ENCODE data around the gene EBF3.

Gene EBF3

GRCh38 chr10:129871966-129872365 lies 92.1 kb downstream of the EBF3 start:
- TF ChIP-seq, protein P1, sequence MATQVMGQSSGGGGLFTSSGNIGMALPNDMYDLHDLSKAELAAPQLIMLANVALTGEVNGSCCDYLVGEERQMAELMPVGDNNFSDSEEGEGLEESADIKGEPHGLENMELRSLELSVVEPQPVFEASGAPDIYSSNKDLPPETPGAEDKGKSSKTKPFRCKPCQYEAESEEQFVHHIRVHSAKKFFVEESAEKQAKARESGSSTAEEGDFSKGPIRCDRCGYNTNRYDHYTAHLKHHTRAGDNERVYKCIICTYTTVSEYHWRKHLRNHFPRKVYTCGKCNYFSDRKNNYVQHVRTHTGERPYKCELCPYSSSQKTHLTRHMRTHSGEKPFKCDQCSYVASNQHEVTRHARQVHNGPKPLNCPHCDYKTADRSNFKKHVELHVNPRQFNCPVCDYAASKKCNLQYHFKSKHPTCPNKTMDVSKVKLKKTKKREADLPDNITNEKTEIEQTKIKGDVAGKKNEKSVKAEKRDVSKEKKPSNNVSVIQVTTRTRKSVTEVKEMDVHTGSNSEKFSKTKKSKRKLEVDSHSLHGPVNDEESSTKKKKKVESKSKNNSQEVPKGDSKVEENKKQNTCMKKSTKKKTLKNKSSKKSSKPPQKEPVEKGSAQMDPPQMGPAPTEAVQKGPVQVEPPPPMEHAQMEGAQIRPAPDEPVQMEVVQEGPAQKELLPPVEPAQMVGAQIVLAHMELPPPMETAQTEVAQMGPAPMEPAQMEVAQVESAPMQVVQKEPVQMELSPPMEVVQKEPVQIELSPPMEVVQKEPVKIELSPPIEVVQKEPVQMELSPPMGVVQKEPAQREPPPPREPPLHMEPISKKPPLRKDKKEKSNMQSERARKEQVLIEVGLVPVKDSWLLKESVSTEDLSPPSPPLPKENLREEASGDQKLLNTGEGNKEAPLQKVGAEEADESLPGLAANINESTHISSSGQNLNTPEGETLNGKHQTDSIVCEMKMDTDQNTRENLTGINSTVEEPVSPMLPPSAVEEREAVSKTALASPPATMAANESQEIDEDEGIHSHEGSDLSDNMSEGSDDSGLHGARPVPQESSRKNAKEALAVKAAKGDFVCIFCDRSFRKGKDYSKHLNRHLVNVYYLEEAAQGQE (IDR thresholded peaks at IDR 0.05; ENCODE audit: insufficient read depth in 1 of 2, low read depth in 2 of 2, low read length in 2 of 2): no peak
- TF ChIP-seq TAF1 (IDR thresholded peaks at IDR 0.05; ENCODE audit: borderline replicate concordance, insufficient read depth, low read length): no peak
- no peak for TF ChIP-seq SIN3A (IDR thresholded peaks at IDR 0.05; ENCODE audit: borderline replicate concordance, insufficient read depth, low read length)
- TF ChIP-seq POLR2AphosphoS5 (IDR thresholded peaks at IDR 0.05; ENCODE audit: low read depth, low read length): no peak
- no peak for TF ChIP-seq FOXP2 (optimal IDR thresholded peaks at IDR 0.05; ENCODE audit: borderline replicate concordance, extremely low read depth, extremely low read length, insufficient read depth)

GRCh38 chr10:129870961-129871621 lies 93.0 kb downstream of the EBF3 start:
- TF ChIP-seq SIN3A (IDR thresholded peaks at IDR 0.05; ENCODE audit: borderline replicate concordance, insufficient read depth, low read length) (no peak), FOXP2 (optimal IDR thresholded peaks at IDR 0.05; ENCODE audit: borderline replicate concordance, extremely low read depth, extremely low read length, insufficient read depth) (no peak), POLR2AphosphoS5 (IDR thresholded peaks at IDR 0.05; ENCODE audit: low read depth, low read length) (no peak), TAF1 (IDR thresholded peaks at IDR 0.05; ENCODE audit: borderline replicate concordance, insufficient read depth, low read length) (no peak)
- TF ChIP-seq, protein P1 (IDR thresholded peaks at IDR 0.05; ENCODE audit: insufficient read depth in 1 of 2, low read depth in 2 of 2, low read length in 2 of 2): no peak

DNA sequence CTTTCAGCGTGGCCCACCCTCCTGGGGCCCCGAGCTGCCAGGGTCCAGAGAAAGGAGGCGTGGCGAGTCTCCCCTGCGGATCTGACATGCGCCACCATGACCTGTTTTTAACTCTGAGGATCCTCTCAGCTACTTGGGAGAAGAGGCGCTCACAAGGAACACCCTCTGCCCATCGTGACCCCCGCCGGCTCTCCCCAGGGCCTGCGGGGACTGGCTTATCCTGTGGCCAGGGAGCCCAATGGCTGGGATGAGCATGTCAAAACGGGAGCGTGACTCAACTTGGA lies 93.7 kb downstream of the EBF3 start:
- TF ChIP-seq TAF1 (IDR thresholded peaks at IDR 0.05; ENCODE audit: borderline replicate concordance, insufficient read depth, low read length) (no peak), FOXP2 (optimal IDR thresholded peaks at IDR 0.05; ENCODE audit: borderline replicate concordance, extremely low read depth, extremely low read length, insufficient read depth) (no peak), SIN3A (IDR thresholded peaks at IDR 0.05; ENCODE audit: borderline replicate concordance, insufficient read depth, low read length) (no peak), POLR2AphosphoS5 (IDR thresholded peaks at IDR 0.05; ENCODE audit: low read depth, low read length) (no peak)
- TF ChIP-seq, protein P1 (IDR thresholded peaks at IDR 0.05; ENCODE audit: insufficient read depth in 1 of 2, low read depth in 2 of 2, low read length in 2 of 2): no peak

DNA sequence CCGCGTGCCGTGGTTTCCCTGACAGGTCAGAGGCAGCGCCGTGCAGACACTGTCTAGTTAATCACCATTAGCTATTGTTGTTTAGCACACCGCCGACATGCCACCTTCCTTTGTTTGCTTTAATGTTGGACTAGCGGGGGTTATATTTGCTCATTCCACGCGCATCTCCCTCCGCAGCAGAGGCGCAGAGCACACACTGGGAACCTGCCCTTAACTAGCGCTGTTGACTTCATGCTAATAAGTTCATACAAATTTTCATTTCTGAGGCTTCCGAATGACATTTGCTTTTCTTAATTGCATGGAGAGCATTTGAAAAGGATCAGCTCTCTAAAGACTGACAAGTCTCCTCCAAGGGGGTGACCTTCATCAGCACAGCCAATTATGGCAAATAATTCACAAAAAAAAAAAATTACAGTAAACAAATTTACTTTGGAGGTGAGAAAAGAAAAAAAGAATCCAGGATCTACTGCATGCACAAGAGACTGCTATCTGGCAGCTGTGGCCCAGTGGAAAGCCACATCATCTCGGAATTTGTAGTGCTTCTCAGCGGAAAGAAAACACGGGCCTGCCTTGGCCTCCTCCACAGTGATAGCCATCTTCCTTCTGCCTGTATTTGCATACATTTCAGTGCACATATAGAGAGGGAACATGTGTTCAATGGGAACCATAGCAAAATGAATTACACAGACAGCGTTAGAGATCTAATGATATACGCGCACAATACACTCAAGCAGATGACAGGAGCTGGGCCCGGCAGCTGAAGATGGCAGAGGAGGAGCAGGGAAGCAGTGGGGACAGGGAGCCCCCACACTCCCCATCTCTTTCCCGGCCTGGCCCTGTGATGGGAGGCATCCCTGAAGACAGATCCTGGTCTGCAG lies 94.2 kb downstream of the EBF3 start:
- TF ChIP-seq SIN3A (IDR thresholded peaks at IDR 0.05; ENCODE audit: borderline replicate concordance, insufficient read depth, low read length) (no peak), POLR2AphosphoS5 (IDR thresholded peaks at IDR 0.05; ENCODE audit: low read depth, low read length) (no peak), TAF1 (IDR thresholded peaks at IDR 0.05; ENCODE audit: borderline replicate concordance, insufficient read depth, low read length) (no peak), FOXP2 (optimal IDR thresholded peaks at IDR 0.05; ENCODE audit: borderline replicate concordance, extremely low read depth, extremely low read length, insufficient read depth) (no peak)
- TF ChIP-seq, protein P1 (IDR thresholded peaks at IDR 0.05; ENCODE audit: insufficient read depth in 1 of 2, low read depth in 2 of 2, low read length in 2 of 2): no peak

Measured in PFSK-1 (cell line).